ENCODE results near the gene CD302.

DNA sequence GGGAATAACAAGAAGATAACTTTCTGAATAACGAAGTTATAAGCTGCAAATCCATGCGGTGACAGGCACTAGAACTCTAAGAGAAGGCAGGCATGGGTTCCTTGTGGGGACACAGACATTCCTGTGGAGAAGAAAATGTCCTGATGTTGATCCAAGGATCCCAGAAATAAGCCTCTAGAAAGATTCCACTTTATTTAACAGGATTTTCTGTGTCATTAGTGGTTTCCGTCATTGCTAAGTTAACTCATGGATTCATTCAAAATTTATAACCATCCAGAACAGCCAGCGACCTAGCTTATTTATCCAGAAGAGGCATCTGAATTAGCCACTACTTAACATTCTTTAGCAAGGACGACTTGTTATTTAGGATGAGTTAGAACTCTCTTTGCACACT lies 10.0 kb upstream of the CD302 start:
- TF ChIP-seq RNF2 (IDR thresholded peaks at IDR 0.05; ENCODE audit: borderline replicate concordance, low read depth), result no peak
- TF ChIP-seq CEBPB (IDR thresholded peaks at IDR 0.05), result no peak
- TF ChIP-seq, protein P1, sequence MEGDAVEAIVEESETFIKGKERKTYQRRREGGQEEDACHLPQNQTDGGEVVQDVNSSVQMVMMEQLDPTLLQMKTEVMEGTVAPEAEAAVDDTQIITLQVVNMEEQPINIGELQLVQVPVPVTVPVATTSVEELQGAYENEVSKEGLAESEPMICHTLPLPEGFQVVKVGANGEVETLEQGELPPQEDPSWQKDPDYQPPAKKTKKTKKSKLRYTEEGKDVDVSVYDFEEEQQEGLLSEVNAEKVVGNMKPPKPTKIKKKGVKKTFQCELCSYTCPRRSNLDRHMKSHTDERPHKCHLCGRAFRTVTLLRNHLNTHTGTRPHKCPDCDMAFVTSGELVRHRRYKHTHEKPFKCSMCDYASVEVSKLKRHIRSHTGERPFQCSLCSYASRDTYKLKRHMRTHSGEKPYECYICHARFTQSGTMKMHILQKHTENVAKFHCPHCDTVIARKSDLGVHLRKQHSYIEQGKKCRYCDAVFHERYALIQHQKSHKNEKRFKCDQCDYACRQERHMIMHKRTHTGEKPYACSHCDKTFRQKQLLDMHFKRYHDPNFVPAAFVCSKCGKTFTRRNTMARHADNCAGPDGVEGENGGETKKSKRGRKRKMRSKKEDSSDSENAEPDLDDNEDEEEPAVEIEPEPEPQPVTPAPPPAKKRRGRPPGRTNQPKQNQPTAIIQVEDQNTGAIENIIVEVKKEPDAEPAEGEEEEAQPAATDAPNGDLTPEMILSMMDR (IDR thresholded peaks at IDR 0.05), result no peak
- TF ChIP-seq POLR2A (IDR thresholded peaks at IDR 0.05; ENCODE audit: low read length), result no peak
- TF ChIP-seq, protein P2, sequence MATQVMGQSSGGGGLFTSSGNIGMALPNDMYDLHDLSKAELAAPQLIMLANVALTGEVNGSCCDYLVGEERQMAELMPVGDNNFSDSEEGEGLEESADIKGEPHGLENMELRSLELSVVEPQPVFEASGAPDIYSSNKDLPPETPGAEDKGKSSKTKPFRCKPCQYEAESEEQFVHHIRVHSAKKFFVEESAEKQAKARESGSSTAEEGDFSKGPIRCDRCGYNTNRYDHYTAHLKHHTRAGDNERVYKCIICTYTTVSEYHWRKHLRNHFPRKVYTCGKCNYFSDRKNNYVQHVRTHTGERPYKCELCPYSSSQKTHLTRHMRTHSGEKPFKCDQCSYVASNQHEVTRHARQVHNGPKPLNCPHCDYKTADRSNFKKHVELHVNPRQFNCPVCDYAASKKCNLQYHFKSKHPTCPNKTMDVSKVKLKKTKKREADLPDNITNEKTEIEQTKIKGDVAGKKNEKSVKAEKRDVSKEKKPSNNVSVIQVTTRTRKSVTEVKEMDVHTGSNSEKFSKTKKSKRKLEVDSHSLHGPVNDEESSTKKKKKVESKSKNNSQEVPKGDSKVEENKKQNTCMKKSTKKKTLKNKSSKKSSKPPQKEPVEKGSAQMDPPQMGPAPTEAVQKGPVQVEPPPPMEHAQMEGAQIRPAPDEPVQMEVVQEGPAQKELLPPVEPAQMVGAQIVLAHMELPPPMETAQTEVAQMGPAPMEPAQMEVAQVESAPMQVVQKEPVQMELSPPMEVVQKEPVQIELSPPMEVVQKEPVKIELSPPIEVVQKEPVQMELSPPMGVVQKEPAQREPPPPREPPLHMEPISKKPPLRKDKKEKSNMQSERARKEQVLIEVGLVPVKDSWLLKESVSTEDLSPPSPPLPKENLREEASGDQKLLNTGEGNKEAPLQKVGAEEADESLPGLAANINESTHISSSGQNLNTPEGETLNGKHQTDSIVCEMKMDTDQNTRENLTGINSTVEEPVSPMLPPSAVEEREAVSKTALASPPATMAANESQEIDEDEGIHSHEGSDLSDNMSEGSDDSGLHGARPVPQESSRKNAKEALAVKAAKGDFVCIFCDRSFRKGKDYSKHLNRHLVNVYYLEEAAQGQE (IDR thresholded peaks at IDR 0.05), result no peak
- TF ChIP-seq ESRRA (IDR thresholded peaks at IDR 0.05; ENCODE audit: borderline replicate concordance, low read length), result no peak
- TF ChIP-seq RFX5 (IDR thresholded peaks at IDR 0.05), result no peak
- TF ChIP-seq, protein P3, sequence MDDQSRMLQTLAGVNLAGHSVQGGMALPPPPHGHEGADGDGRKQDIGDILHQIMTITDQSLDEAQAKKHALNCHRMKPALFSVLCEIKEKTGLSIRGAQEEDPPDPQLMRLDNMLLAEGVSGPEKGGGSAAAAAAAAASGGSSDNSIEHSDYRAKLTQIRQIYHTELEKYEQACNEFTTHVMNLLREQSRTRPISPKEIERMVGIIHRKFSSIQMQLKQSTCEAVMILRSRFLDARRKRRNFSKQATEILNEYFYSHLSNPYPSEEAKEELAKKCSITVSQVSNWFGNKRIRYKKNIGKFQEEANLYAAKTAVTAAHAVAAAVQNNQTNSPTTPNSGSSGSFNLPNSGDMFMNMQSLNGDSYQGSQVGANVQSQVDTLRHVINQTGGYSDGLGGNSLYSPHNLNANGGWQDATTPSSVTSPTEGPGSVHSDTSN (IDR thresholded peaks at IDR 0.05), result no peak
- no peak for TF ChIP-seq RAD21 (conservative IDR thresholded peaks at IDR 0.05 in 1 of 2, IDR thresholded peaks at IDR 0.05 in 1 of 2)
- TF ChIP-seq NFE2L2 (conservative IDR thresholded peaks at IDR 0.05; ENCODE audit: low read length), result no peak
- TF ChIP-seq NR3C1 (IDR thresholded peaks at IDR 0.05), result no peak
- no peak for TF ChIP-seq MAFK (IDR thresholded peaks at IDR 0.05; ENCODE audit: partially characterized antibody)
- TF ChIP-seq, protein P4, sequence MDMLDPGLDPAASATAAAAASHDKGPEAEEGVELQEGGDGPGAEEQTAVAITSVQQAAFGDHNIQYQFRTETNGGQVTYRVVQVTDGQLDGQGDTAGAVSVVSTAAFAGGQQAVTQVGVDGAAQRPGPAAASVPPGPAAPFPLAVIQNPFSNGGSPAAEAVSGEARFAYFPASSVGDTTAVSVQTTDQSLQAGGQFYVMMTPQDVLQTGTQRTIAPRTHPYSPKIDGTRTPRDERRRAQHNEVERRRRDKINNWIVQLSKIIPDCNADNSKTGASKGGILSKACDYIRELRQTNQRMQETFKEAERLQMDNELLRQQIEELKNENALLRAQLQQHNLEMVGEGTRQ (IDR thresholded peaks at IDR 0.05), result no peak
- TF ChIP-seq KDM1A (IDR thresholded peaks at IDR 0.05; ENCODE audit: low read depth), result no peak
